Smooth muscle cell (in vitro differentiated cells): ENCODE results near the gene LYRM4. TPM values are rescaled to one million over a fixed set of nuclear protein-coding genes. Genes with fewer than 3 reads are reported as not detected.

ENCODE experiments used
- DNase-seq: peaks from one replicate; lab custom pipeline; 2025; ENCODE audit not compliant: unreplicated experiment; lab: John Stamatoyannopoulos, UW
- H2AFZ ChIP-seq: fragments of 200-600 bp; sonication (generic); 2 replicates; pipeline ENCODE4 v1.6.0; 2016; ENCODE audit warnings: antibody characterized with exemption, low read depth, mild to moderate bottlenecking
- H3F3A ChIP-seq: fragments of 200-600 bp; sonication (generic); 2 replicates; pipeline ENCODE4 v1.6.0; 2017; ENCODE audit warnings: antibody characterized with exemption, low read depth
- H3K27ac ChIP-seq: fragments of 200-600 bp; sonication (generic); 2 replicates; pipeline ENCODE4 v1.5.1; 2016; ENCODE audit warnings: low read depth, mild to moderate bottlenecking
- H3K27me3 ChIP-seq: fragments of 200-600 bp; sonication (generic); 2 replicates; pipeline ENCODE4 v1.6.1; 2016; ENCODE audit warnings: low read depth, mild to moderate bottlenecking
- H3K36me3 ChIP-seq: fragments of 200-600 bp; sonication (generic); 2 replicates; pipeline ENCODE4 v1.5.1; 2016; ENCODE audit warnings: low read depth
- H3K4me1 ChIP-seq: fragments of 200-600 bp; sonication (generic); 2 replicates; pipeline ENCODE4 v1.5.1; 2016; ENCODE audit warnings: low read depth
- H3K4me2 ChIP-seq: fragments of 200-600 bp; sonication (generic); 2 replicates; pipeline ENCODE4 v1.6.0; 2016; ENCODE audit warnings: mild to moderate bottlenecking
- H3K4me3 ChIP-seq: fragments of 200-600 bp; sonication (generic); 2 replicates; pipeline ENCODE4 v1.5.1; 2016; ENCODE audit warnings: mild to moderate bottlenecking
- H3K79me2 ChIP-seq: fragments of 200-600 bp; sonication (generic); 2 replicates; pipeline ENCODE4 v1.6.0; 2016; ENCODE audit warnings: low read depth, mild to moderate bottlenecking
- H3K9ac ChIP-seq: fragments of 200-600 bp; sonication (generic); 2 replicates; pipeline ENCODE4 v1.6.0; 2016; ENCODE audit warnings: low read depth
- H3K9me3 ChIP-seq: fragments of 200-600 bp; sonication (generic); replicated peaks from 2 replicates; pipeline ENCODE4 v1.5.1; 2016; ENCODE audit warnings: low read depth
- H4K20me1 ChIP-seq: fragments of 200-600 bp; sonication (generic); 2 replicates; pipeline ENCODE4 v1.6.0; 2016; ENCODE audit warnings: low read depth
- WGBS: methylation state at CpG from one replicate; pipeline ENCODE4 v1.1.7; 2016; ENCODE audit warnings: low lambda C conversion rate; 5-methylcytosine and 5-hydroxymethylcytosine counted together
- polyA plus RNA-seq: library from polyadenylated mRNA; unstranded; fragments of >200 nt; fragmentation: Nextera tagmentation; extraction: Ambion mirVana; gene quantifications from 2 replicates; pipeline ENCODE4 v1.2.1, GENCODE V29; 2016
- total RNA-seq: library from RNA; depleted of rRNA; stranded (reverse); fragments of >200 nt; gene quantifications from 2 replicates; pipeline ENCODE4 v1.2.3, GENCODE V29; 2014
- TF ChIP-seq, protein P1 (sequence below): fragments of 200-600 bp; sonication (generic); IDR thresholded peaks from 2 replicates; pipeline ENCODE4 v1.5.1; 2017; ENCODE audit warnings: borderline replicate concordance, mild to moderate bottlenecking, antibody characterized with exemption; ENCODE audit not compliant: insufficient read depth, poor library complexity, severe bottlenecking

The LYRM4 gene
- total and polyA plus RNA-seq, 2 experiments from 2014 or later = 26.1 to 27.1 TPM

DNA sequence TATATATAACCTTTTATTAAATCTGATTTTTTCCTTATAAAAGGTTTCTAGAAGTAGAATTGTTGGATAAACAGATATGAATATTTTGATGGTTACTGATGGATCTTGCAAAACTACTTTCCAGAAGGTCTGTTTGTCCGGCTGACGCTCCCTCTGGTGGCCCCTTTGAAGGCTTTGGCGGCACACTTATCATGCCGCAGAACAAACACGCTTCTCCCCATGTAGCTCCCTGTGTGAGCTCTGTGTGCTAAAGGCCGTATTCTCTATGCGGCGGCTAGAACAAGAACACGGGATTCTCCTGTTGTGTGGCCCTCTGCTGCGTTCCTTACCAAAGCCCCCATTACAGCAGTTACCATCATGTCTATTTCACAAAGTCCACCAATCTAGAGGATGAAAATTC lies 145.6 kb downstream of the LYRM4 start:
- no peak overlapping the region for H3K4me2 ChIP-seq
- TF ChIP-seq, protein P1, sequence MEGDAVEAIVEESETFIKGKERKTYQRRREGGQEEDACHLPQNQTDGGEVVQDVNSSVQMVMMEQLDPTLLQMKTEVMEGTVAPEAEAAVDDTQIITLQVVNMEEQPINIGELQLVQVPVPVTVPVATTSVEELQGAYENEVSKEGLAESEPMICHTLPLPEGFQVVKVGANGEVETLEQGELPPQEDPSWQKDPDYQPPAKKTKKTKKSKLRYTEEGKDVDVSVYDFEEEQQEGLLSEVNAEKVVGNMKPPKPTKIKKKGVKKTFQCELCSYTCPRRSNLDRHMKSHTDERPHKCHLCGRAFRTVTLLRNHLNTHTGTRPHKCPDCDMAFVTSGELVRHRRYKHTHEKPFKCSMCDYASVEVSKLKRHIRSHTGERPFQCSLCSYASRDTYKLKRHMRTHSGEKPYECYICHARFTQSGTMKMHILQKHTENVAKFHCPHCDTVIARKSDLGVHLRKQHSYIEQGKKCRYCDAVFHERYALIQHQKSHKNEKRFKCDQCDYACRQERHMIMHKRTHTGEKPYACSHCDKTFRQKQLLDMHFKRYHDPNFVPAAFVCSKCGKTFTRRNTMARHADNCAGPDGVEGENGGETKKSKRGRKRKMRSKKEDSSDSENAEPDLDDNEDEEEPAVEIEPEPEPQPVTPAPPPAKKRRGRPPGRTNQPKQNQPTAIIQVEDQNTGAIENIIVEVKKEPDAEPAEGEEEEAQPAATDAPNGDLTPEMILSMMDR = no peak
- no peaks in the 10 kb centered on the region for H3F3A ChIP-seq
- no peaks in the 10 kb centered on the region for H3K79me2 ChIP-seq
- no peak overlapping the region for H3K9ac ChIP-seq
- no peaks in the 10 kb centered on the region for H3K27me3 ChIP-seq
- H3K4me3 ChIP-seq = no peak overlapping the region
- H3K27ac ChIP-seq = no peak overlapping the region
- no peaks in the 10 kb centered on the region for H3K4me1 ChIP-seq
- no peaks in the 10 kb centered on the region for H4K20me1 ChIP-seq
- 92% methylated on average over 10 of the region's 10 CpGs for WGBS
- H3K36me3 ChIP-seq = no peaks in the 10 kb centered on the region
- no peak for DNase-seq
- no peaks in the 10 kb centered on the region for H3K9me3 ChIP-seq
- H2AFZ ChIP-seq = no peak overlapping the region

GRCh38 chr6:5113096-5113495 lies 147.7 kb downstream of the LYRM4 start:
- H3F3A ChIP-seq = no peaks in the 10 kb centered on the region
- DNase-seq = no peak
- H3K27ac ChIP-seq = no peak overlapping the region
- H3K4me1 ChIP-seq = no peaks in the 10 kb centered on the region
- H3K9ac ChIP-seq = no peak overlapping the region
- no peak overlapping the region for H3K4me2 ChIP-seq
- no peaks in the 10 kb centered on the region for H3K27me3 ChIP-seq
- H3K36me3 ChIP-seq = no peaks in the 10 kb centered on the region
- H4K20me1 ChIP-seq = no peaks in the 10 kb centered on the region
- H3K79me2 ChIP-seq = no peaks in the 10 kb centered on the region
- 95% methylated on average over 13 of the region's 13 CpGs for WGBS
- no peak overlapping the region for H3K4me3 ChIP-seq
- H2AFZ ChIP-seq = no peak overlapping the region
- H3K9me3 ChIP-seq = no peaks in the 10 kb centered on the region
- TF ChIP-seq, protein P1 = no peak

DNA sequence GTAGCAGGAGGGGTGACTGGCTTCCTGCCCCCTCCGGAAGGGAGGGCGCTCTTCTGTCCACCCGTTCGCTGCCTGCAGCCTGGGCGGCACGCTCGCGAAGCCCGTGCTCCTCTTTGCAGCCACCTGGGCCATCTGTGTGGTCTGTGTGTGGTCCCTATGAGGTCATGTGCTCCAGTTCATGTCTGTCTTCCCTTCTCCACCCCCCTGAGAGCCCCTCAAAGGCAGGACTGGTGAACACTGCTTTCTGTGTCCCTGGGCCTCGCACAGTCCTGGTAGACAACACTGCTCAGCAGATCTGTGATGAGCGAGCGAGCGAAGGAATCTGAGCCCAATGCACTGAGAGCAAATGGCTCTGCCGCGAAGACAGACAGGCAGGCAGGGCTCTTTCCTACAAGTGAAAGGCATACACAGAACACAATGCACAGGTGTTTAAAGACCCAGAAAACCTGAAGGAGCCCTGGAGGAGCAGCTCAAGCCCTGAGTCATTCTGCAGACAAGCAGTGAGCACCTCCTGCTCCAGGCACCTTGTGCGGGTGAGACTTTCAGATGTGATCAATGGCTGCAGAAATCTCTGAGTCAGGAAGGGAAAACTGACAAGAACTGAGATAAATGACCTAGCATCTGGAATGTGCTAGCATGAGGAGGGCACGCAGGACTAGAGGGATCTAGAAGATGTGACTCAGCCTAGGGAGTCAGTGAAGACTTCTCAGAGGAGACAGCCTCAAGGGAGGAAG lies 148.5 kb downstream of the LYRM4 start:
- Histone ChIP-seq H3K79me2 (no peaks in the 10 kb centered on the region), H3F3A (no peaks in the 10 kb centered on the region), H3K27ac (no peak overlapping the region), H3K9me3 (no peaks in the 10 kb centered on the region), H3K27me3 (no peaks in the 10 kb centered on the region), H3K4me2 (no peak overlapping the region), H4K20me1 (no peaks in the 10 kb centered on the region), H3K36me3 (no peaks in the 10 kb centered on the region), H3K4me3 (no peak overlapping the region), H2AFZ (no peak overlapping the region), H3K4me1 (no peaks in the 10 kb centered on the region), H3K9ac (no peak overlapping the region)
- DNase-seq = no peak
- TF ChIP-seq, protein P1 = no peak
- 84% methylated on average over 17 of the region's 17 CpGs for WGBS

DNA sequence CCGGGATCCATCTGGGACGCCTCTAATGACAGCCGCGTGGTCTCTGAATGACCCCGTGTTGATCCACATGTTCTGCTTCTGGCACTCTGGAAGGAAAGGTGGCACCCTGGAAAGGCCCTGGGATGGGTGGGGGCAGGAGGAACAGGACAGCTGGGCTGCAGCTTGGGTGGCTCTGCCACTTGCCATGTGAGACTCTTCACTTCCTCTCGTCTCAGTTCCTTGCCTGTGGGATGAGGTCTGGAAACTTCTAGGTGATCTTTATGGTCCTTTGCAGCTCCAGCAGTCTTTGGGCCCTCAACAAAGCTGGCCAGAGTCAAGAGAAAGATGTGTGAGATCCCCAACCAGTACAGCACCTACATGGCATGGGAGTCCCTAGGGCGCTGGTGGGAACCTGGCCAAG lies 149.1 kb downstream of the LYRM4 start:
- H3K79me2 ChIP-seq = no peaks in the 10 kb centered on the region
- no peak overlapping the region for H3K4me2 ChIP-seq
- H3K27me3 ChIP-seq = no peaks in the 10 kb centered on the region
- DNase-seq = no peak
- 98% methylated on average over 7 of the region's 7 CpGs for WGBS
- H3K9ac ChIP-seq = no peak overlapping the region
- no peak overlapping the region for H3K4me3 ChIP-seq
- no peaks in the 10 kb centered on the region for H3F3A ChIP-seq
- no peak overlapping the region for H3K27ac ChIP-seq
- no peaks in the 10 kb centered on the region for H3K4me1 ChIP-seq
- no peaks in the 10 kb centered on the region for H3K36me3 ChIP-seq
- H3K9me3 ChIP-seq = no peaks in the 10 kb centered on the region
- H2AFZ ChIP-seq = no peak overlapping the region
- TF ChIP-seq, protein P1 = no peak
- H4K20me1 ChIP-seq = no peaks in the 10 kb centered on the region
